T-helper 1 cell treated with Interleukin-12 subunit alpha and Interleukin-12 subunit beta and Interleukin-4 antibody, amounts not matched to agents 30 ng/mL and 1 ng/mL, for 36 hours (primary cell): Measurements from ENCODE around the gene EEF1E1. TPM values are rescaled to one million over a fixed set of nuclear protein-coding genes. Genes with fewer than 3 reads are reported as not detected.

ENCODE experiments used
- intact Hi-C: fragments of 100-400 bp; cut with micrococcal nuclease; formaldehyde crosslinking; loops from one replicate; pipeline ENCODE4 v1.15.1; 2024
- total RNA-seq: library from RNA; stranded (reverse); gene quantifications from 2 replicates; pipeline ENCODE4 v1.2.3, GENCODE V29; 2022

The EEF1E1 gene
- 42.1 and 43.5 TPM in 2 replicates for total RNA-seq

DNA sequence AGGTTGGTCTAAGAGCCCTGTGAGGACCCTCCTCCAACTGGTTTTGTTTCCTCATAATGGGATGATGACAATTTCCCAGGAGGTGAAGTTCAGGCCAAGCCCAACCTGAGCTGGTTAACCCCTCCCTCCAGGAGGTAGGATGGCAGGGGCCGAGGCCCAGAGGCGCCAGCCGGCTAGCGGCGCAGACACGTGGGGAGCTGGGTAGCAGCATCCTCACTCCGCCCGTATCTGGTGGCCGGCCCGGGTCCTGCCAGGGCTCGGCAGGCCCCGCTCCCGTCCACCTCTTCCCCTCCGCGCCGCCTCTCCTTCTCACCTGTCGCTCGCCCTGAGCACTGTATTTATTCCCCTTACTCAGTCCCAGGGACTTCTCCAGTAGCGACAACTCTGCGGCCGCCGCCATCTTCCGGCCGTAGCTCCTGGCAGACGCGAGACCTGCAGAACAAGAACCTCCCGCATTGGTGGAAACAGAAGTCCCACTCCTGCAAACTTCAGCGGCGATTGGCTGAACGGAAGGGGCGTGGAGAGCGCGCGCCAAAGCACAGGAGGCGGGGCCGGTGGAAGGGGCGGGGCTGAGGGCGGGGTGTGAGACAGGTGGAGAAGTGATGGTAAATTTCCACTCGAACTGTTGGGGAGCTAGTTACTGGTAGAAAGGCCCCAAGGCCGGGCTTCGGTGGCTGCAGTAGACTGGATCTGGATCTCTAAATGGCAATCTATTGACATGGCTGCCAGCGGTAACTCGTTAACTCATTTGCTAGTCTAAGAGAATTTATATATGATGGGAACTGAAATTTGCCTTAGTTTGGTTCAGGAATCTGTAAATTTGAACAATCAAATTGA lies at the start of gene EEF1E1:
Gene EEF1E1 (minus strand): TSS at position 427 of the 837 bp plus-strand sequence. CDS start 27 bp downstream, at position 400.
- intact Hi-C loops: loop anchor here (1.0 to 5.0 kb wide), 10 partner anchors 38 to 965 kb away; partner anchors contain the start of genes BLOC1S5, SLC35B3, SNRNP48 and SSR1

DNA sequence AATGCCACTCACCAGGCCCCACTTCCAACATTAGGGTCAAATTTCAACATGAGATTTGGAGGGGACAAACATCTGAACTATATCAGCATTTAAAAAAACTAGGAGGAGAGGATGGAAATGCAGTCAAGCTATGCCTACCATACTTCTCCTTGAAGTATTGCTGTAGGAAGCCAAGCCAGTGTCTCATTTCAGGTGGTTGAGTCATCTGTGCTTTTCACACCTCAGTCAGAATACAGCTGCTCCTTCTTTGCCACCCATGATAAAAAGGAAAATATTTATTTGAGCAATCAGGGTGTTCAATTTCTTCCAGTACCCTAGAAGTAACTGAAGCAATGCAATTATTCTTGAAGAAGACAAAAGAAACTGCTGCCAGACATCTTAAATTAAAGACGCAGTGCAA lies 47.0 kb upstream of the EEF1E1 start:
- intact Hi-C loops: no loop called here

DNA sequence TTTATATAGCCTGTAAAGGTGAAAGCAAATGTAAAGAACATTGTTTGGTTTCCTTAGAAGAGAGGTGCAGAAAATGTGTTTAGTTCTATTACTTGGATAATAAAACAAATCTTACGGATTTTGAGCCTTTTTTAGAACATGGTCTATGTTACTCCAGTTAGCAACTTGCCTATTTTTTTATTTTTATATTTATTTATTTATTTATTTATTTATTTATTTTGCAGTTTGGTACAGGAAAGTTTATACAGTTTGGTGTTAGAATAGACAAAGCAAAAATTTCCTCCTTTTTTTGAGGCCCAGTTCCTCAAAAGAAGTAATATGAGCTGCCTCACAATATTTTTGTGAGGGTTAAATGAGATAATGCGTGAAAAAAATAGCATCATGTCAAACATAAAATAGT lies 41.6 kb upstream of the EEF1E1 start:
- intact Hi-C loops: no loop called here

DNA sequence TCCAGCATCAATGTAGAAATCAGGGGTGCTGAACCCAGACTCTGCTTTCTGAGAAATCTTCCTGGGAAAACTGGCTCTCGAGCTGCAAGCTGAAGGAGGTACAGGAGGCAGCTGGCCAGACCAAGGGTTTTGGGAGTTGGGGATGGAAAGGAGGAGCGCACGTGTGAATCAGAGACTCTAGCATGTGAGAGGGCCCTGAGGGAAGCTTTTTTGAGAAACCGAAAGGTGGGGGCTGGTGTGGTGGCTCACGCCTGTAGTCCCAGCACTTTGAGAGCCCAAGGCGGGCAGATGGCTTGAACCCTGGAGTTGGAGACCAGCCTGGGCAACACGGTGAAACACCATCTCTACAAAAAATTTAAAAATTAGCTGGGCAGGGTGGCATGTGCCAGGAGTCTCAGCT lies 37.1 kb upstream of the EEF1E1 start:
- intact Hi-C loops: no loop called here

DNA sequence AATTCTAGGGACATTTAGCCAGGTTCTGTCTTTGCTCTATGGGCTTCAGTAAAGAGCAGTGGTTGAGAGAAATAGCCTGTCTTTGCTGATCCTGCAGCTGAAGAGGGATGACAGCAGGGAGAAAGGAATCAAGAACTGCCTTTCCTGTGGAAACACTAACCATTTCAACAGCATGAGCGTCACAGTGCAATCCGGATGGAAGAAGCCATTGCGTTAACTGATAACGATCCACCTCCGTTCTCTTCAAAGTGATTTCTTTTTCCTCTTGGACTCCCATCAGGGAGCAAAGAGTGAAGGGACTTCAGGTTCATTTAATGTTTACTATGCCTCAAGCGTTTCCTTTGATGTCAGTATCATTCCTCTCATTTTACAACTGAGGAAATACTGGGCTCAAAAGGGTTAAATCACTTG lies 35.2 kb upstream of the EEF1E1 start:
- intact Hi-C loops: no loop called here

- intact Hi-C loops: no loop called here
Observed at GRCh38 chr6:8135276-8135675, 32.9 kb upstream of the EEF1E1 start.

DNA sequence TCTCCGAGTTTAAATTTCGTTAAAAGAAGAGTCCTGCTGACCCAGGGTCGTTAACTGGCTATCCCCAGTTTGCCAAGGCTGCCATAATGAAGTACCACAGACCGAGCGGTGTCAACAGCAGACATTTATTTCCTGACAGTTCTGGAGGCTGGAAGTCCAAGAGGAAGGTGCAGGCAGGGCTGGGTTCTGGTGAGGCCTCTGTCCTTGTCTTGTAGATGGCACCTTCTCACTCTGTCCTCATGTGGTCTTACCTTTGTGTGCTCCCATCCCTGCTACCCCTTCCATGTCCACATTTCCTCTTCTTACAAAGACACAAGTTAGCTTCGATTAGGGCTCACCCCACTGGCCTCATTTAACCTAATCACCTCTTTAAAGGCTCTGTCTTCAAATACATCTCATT lies 29.8 kb upstream of the EEF1E1 start:
- intact Hi-C loops: loop anchor here (5.0 kb wide), 1 partner anchor 1280 kb away; no protein-coding TSS in a partner anchor

GRCh38 chr6:8131265-8131897 lies 29.0 kb upstream of the EEF1E1 start:
- intact Hi-C loops: loop anchor here (1.0 to 5.0 kb wide), 3 partner anchors 88 to 1281 kb away; no protein-coding TSS in a partner anchor

DNA sequence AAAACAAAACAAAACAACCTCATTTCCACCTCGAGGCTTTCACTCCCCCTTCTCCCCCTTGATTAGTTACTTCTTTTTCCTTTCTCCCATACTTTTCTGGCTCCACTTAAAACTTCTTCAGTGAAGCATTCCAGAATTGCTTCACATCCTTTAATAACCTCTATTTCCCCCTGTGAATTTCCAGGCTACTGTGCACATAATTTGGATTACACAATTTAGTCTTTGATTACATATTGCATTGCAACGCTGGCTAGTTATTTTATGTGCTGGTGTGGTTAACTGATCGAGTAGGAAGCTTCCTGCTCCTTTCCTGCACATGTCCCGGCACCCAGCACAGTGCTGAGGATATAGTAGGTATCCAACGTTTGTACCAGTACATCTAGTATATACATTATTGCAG lies 28.1 kb upstream of the EEF1E1 start:
- intact Hi-C loops: loop anchor here (2.0 to 5.0 kb wide), 2 partner anchors 758 to 1282 kb away; no protein-coding TSS in a partner anchor

DNA sequence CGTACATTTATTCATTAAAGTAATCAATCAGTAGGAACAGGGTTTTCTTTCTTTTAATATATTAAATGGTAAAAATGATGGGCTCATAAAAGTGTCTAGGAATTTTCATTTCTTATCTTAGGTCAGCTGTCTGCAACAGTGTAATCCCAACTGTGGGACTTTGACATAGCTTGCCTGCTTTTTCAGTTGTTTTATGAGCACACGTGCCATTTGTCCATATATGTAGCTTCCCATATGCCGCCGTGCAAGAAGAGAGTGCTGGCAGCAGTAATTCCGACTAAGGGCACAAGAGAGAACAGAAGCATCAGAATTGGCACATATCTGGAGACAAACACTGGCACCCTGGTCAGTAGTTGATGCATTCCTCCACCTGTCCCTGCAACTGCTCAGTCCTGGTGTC lies 20.9 kb upstream of the EEF1E1 start:
- intact Hi-C loops: no loop called here

GRCh38 chr6:8114956-8115355 lies 12.6 kb upstream of the EEF1E1 start:
- intact Hi-C loops: no loop called here

DNA sequence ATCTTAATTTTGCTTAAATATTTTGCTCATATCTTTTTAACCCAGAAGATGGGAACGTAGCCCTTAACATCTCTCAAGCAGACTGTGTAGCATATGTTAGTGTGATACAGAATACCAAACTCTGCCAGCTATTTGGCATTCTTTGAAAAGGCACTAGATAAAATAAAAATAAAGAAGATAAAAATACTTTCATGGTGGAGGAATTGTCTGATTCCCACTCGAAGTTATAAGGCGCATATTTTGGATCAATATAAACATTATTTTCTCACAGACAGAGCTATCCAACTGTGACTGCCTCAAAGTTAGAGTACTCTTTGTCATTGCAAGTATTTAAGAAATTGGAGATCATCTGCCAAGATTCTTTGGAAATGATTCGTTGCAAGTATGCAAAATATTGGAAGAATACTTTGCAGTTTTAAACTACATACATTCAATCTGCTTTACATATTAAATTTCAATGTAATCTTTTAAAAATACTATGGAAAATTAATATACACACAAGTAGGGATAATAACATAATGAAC lies 10.8 kb upstream of the EEF1E1 start:
- intact Hi-C loops: no loop called here

DNA sequence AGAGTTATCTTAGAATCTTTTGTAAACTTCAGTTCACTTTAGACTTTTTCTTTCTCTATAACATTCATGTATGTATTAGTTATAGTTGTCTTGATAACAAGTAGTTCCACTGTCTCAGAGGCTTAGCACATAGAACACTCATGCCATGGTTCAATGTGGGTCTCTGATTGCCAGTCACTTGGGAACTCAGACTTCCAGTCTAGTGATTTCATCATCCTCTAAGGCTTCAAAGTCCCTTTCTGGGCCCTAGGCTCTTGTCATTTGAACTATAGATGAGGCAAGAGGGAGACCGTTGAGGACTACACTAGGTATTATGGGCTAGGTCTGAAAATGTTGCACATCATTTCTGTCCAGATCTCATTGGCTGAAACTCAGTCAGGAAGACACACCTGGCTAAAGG lies 8.4 kb upstream of the EEF1E1 start:
- intact Hi-C loops: no loop called here

- intact Hi-C loops: no loop called here
Observed at GRCh38 chr6:8110117-8110721, 7.9 kb upstream of the EEF1E1 start.

GRCh38 chr6:8108759-8109539 lies 6.6 kb upstream of the EEF1E1 start:
- intact Hi-C loops: no loop called here

DNA sequence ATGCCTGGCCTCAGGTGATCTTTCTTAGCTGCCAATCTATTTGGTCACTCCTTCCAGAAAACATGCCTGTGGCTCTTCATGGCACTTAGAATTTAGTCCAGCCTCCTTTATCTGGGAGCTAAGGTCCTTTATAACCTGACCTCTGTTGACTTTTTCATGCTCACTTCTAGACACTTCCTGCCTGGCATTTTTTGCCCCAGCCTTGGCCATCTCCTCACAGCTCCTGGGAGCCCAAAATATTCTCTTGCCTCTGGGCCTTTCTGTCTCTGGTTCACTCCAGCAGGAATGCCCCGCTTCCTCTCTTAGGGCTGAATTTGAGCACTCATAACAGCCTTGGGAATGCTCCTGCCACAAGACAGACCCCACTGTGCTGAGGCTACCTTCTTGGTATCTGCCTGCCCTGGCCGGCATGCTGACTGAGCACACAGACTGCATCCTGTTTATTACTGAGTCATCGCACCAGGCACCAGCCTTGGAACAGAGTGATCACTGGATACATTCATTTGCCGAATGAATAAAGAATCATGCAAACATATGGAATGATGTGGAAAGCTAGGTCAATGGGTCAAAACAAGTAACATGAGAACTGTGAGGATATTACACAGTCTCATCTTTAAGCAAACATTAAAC lies 5.8 kb upstream of the EEF1E1 start:
- intact Hi-C loops: no loop called here

- intact Hi-C loops: no loop called here
Observed at GRCh38 chr6:8105791-8106190, 3.4 kb upstream of the EEF1E1 start.

GRCh38 chr6:8103726-8104125 lies 1.4 kb upstream of the EEF1E1 start:
- intact Hi-C loops: loop anchor here (5.0 kb wide), 1 partner anchor 966 kb away; no protein-coding TSS in a partner anchor

DNA sequence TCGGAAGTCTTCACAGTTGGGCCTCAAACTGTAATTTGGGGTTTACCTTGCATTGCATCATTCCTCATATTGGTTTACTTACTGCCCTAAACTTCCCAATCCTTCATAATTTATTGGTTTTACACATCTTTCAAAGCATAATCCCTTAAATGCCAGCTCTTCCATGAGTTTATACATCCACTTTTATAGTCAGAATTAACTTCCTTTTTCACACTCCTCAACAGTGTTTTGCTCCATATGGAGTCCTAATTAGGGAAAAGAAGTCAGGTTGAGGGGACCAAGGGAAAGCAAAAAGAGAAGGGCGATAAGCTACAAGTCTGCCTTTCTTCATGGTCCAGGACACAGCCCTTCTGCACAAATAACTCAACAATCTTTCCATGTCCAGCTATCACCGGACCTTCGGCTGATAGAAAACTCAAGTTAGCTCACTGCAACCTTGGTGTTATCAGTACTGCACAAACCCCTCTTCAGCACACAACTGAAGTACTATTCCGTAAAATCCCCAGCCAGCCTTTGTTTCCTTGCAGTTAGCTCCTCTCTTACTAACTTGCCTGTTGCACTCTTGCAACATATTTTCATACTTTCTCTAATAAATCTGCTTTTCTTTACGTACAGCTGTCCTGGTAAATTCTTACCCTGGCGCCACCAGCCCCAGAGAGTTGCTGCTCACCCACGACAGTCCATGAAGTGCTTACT lies 2.0 kb downstream of the EEF1E1 start:
- intact Hi-C loops: loop anchor here (5.0 kb wide), 1 partner anchor 963 kb away; no protein-coding TSS in a partner anchor

DNA sequence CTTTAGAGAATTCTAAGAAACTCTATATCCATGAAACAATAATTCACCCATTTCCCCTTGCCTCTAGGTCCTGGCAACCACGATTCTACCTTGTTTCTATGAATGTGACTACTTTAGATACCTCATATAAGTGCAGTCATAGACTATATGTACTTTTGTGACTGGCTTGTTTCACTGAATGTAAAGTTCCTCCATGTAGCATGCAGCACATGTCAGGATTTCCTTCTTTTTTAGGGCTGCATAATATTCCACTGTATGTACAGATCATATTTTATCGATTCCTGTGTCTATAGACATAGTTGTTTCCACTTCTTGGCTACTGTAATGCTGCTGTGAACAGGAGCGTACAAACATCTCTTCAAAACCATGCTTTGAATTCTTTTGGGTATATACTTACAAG lies 11.7 kb downstream of the EEF1E1 start:
- intact Hi-C loops: no loop called here
